Stimulated activated CD8-positive, alpha-beta memory T cell treated with anti-CD3 and anti-CD28 coated beads, Interleukin-12 subunit alpha, Interleukin-12 subunit beta, amount 100 ng/mL, for 24 hours (primary cell): Measurements from ENCODE around the gene PPP1R18.
"Not testable (repeated sequence)": the region's sequence is repeated elsewhere in the genome, so short reads cannot be mapped to it uniquely, and the experiment has no call there.

Source experiments
- DNase-seq: peaks from one replicate; pipeline ENCODE4 v3.0.0-alpha.2; 2020; ENCODE audit errors: extremely low read depth

The PPP1R18 gene

GRCh38 chr6:30666300-30666699 is 20.1 kb downstream of the PPP1R18 start:
- not testable (repeated sequence) for DNase-seq

DNA sequence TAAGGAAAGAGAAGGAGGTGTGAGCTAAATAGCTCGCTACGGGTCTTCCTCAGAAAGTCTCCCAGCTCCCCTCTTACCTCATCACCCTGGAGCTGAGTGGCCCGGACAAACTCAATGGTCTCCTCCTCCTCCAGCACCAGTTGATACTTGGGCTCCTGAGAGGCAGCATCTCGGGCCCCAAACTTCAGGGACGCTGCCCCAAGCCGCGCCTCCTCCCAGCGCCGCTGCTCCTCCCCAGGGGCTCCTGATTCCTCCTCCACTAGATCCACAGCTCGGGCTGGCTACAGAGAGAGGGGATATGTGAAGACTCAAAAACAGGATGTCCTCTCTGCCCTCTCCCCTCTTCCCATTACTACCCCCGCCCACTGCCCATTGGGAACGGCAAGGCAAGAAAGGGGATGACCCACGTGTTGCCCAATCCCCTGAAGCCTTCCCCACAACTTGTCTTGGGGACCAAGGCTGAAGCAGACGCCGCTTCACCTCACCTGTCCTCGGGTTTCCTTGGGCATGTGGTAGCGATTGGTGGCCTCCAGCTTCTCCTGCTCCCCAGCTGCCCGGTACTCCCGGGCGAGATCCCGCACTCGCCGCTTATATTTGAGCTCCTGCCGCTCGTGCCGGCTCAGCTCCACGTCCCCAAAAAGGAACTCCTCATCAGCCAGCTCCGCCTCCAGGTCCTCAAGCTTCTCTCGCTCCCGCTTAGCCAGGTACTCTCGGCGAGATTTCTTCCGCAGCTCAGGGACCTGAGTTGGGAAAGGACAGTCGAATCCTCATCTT is 21.3 kb downstream of the PPP1R18 start:
- DNase-seq, result no peak

- not testable (repeated sequence) for DNase-seq
Observed at GRCh38 chr6:30657922-30658321, 28.5 kb downstream of the PPP1R18 start.

DNA sequence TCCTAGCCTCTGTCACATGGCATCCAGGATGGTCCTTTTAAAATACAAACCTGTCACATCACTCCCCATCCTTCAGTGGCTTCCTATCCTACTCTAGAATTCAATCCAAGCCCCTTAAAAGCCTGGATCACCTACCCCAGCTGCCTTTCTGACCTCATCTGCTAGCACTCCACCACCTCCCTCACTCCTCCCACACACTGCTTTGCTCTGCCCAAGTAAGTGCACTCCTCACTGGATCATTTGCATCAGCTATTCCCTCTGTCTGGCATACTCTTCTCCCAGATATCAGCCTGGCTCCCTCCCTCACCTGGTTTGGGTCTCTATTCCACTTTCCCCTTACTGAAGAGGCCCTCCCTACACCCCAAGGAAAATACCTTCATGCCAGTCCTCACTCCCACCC is 29.0 kb downstream of the PPP1R18 start:
- DNase-seq, result no peak

GRCh38 chr6:30656513-30656912 is 29.9 kb downstream of the PPP1R18 start:
- no peak for DNase-seq

DNA sequence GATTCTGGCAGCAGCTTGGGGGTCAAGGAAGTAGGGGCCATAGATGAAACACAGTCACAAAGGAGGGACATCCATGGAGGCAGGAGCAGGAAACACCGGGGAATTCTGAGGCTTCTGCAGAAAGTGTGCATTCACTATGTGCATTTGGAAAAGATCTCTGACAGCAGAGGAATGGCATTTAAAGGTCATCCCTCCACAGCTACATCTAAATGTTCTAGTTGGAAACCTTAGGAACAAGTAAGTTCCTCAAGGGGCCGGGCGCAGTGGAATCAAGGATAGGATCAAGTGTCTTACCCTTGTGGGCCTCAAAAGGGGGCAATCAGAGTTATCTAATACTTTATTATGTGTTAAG is 30.7 kb downstream of the PPP1R18 start:
- no peak for DNase-seq

- no peak for DNase-seq
Observed at GRCh38 chr6:30654798-30655742, 31.4 kb downstream of the PPP1R18 start.

DNA sequence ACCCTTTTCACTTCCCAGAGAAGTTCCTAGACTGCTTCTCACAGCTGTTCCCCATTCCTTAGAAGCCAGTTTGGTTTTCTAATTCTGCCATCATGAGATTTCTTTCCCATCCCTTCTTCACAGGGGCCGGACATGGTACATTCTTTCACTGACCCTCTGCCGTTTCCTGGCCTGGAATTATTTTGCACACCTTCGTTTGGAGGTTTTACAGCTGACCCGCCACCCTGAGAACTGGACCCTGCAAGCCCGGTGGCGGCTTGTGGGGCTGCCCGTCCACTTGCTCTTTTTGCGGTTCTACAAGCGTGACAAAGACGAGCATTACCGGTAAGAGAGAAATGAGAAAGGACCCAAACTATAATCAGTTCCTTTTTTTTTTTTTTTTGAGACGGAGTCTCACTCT is 35.3 kb downstream of the PPP1R18 start:
- no peak for DNase-seq

DNA sequence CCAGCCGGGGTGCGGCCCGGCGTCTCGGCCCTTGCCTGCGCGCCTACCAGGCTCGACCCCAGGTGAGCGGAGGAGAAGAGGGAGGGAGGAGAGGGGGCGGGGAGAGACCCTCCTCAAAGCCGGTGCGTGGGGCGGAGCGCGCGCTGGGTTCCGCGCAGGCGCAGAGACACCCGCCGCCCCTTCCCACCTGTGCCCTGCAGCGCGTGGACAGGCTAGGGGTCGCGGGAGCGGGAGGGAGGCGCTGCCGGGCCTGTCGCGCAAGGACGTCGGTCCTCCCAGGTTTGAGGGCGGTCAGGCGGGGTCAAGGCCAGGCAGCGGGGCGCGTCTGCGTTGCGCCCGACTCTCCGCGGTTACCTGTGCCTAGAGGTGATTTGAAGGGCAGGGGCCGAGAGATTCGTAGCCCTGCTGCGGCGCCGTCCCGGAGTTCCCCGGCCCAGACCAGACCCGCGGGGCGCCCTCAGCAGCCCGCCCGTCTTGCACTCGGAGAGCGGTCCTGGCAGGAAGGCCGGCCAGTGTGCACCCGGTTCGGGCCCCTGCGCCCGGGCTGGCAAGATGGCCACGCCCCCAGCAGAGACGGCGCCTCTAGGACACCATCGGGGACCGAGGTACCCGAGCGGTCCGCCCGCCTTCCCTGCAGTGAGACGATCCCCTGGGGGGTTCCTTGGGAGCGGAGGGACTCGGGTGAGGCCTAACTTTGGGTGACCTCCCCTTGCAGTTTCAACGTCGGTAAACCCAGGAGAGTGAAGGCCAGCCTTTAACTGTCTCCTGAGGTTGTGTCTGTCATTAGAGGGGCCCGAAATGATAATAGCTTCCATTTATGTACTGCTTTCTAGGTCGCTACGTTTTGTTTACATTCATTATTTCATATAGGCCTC is 39.0 kb downstream of the PPP1R18 start:
- DNase-seq, result peak; percentile 62

DNA sequence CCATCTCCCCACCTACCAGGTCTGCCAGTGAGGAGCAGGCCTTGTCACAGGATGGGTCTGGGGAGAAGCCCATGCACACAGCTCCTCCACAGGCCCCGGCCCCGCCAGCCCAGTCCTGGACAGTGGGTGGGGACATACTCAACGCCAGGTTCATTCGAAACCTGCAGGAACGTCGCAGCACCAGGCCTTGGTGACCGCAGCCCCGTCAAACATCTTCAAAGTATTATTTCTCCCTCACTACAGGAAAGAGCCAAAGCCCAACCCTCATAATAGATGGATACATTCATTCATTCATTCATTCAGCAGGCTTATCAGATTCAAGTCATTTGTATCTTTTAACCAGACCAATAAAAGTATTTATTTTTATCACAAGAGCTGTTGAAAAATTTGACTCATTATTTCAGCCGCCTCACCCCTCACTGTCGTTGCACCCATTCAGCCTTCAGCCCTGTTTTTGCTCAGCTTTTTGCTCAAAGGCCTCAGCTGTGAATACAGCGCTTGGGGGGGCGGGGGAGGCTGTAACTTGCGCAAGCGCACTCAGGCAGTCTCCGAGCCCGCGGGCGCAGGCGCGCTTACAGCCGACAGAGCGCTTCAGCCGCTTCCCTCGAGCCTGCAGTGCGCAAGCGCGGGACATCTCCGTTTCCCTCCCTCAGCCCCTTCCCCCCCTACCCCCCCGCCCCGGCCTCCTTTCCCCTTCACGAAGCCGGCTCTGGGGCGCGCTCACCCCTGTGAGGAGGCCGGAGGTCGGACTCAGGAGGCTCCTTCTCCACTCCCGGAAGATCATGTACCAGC is 39.8 kb downstream of the PPP1R18 start, which contains the start of gene C6orf136:
Gene C6orf136 (plus strand): TSS at position 684 of the 792 bp plus-strand sequence. CDS start 99 bp downstream, at position 783.
- peak; percentile 82 for DNase-seq

DNA sequence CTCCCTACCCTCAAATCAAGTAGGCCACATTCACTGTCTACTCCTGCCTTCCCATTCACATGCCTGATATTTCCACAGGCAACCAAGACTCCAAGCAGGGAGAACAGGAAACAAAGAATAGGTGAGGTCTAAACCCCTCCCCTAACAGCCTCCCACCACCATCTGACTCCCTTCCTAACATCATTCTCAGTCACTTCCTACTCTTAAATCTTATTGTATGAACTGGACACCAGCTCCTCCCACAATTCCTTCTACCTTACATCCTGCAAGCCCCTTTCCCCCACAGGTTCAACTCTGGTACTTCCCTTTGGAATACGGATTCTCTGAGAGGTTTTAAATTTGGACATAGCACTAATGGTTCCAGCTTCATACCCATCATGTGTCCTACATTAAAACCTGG is 40.5 kb downstream of the PPP1R18 start:
- no peak for DNase-seq

DNA sequence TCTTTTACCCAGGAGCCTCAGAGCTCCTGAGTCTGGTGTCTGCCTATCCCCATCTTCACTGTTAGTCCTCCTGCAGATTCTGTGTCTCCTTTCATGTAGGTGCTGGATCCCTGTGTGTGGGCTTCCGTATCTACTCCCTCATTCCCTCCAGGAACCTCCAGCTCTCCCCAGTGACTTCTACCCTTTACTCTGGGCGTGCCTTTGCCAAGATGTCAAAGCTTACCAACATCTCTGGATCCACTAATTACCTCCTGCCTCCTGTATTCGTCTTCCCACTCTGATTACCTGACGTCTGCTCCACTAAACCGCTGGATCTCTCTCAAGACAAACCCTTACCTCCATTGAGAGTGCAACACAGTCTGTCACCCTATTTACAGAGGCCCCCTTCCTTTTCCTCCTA is 41.7 kb downstream of the PPP1R18 start:
- DNase-seq, result no peak

DNA sequence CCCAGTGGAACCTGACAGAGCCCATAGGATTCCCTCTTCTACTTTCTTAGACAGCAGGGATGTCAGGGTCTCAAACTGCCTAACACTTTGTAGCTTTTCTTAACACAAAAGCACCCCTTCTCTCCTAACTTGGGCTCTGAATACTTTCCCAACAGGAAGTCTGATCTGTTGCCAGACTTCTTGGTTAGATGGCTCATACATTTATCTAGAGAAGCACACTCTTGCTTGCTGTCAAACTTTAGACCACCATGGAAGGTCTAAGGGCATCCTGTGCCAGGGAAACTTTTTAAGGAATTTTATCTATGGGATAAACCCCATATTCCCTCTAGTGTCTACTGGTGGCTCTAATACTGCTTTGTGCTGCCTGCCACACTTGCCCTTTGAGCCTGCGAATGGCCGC is 42.8 kb downstream of the PPP1R18 start:
- DNase-seq, result no peak

- DNase-seq, result no peak
Observed at GRCh38 chr6:30641048-30641447, 45.4 kb downstream of the PPP1R18 start.

DNA sequence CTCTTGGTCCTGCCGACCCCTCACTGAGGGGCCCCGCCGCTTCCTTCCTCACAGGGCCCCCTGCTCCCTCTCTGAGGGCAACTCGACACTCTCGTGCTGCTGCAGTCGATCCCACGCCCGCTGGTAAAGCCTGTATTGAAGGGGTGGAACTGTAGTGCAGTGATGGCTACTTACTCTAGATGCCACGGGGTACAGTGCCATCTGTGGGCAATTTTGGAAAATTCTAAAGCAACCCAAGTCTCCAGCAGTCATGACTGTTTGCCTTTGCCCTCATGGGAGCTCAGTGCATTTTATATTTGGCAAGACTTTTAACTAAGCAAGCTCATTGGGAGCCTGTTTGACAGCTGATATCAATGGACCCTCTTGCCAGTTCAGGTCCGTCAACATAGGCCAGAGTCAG is 46.0 kb downstream of the PPP1R18 start:
- no peak for DNase-seq

GRCh38 chr6:30635834-30636233 is 50.6 kb downstream of the PPP1R18 start:
- no peak for DNase-seq

GRCh38 chr6:30626484-30627366 is 59.7 kb downstream of the PPP1R18 start, which contains the start of gene ATAT1:
ATAT1 (plus strand) TSS chr6:30626874.
- DNase-seq, result peak; percentile 73
